HL-60 (cell line): Measurements from ENCODE around the gene SOX10.

Source experiments
- DNase-seq, 2 experiments: peaks; one replicate each; pipeline ENCODE4 v3.0.0-alpha.2; 2010 to 2020; ENCODE audit warnings: low read depth in 1 of 2, low spot score in 1 of 2
- H3K27ac ChIP-seq: fragments of 250-450 bp; sonication (Bioruptor Pico); replicated peaks from 2 replicates; pipeline ENCODE4 v1.5.1; 2020; ENCODE audit warnings: mild to moderate bottlenecking, moderate library complexity
- H3K27me3 ChIP-seq: fragments of 250-450 bp; sonication (Bioruptor Pico); 2 replicates; pipeline ENCODE4 v1.5.1; 2021; ENCODE audit warnings: mild to moderate bottlenecking, moderate library complexity; ENCODE audit not compliant: insufficient read depth, poor library complexity, severe bottlenecking
- H3K4me3 ChIP-seq: replicated peaks from 2 replicates; pipeline ENCODE4 v1.5.1; 2011; ENCODE audit warnings: mild to moderate bottlenecking, control low read depth, low read length; ENCODE audit not compliant: insufficient read depth
- CTCF ChIP-seq: IDR thresholded peaks from one replicate; pipeline ENCODE4 v1.5.1; 2011; ENCODE audit warnings: low read length, control low read depth, inconsistent platforms; ENCODE audit not compliant: insufficient read depth
- GABPA ChIP-seq: IDR thresholded peaks from 2 replicates; pipeline ENCODE4 v1.6.1; 2012; ENCODE audit warnings: low read depth
- POLR2AphosphoS5 ChIP-seq: IDR thresholded peaks from 2 replicates; pipeline ENCODE4 v1.6.1; 2012; ENCODE audit warnings: low read depth
- REST ChIP-seq: IDR thresholded peaks from 2 replicates; pipeline ENCODE4 v1.6.1; 2012; ENCODE audit warnings: low read depth; ENCODE audit not compliant: insufficient replicate concordance
- SPI1 ChIP-seq: IDR thresholded peaks from 2 replicates; pipeline ENCODE4 v1.6.1; 2012; ENCODE audit warnings: low read depth, mild to moderate bottlenecking, borderline replicate concordance

Gene SOX10

DNA sequence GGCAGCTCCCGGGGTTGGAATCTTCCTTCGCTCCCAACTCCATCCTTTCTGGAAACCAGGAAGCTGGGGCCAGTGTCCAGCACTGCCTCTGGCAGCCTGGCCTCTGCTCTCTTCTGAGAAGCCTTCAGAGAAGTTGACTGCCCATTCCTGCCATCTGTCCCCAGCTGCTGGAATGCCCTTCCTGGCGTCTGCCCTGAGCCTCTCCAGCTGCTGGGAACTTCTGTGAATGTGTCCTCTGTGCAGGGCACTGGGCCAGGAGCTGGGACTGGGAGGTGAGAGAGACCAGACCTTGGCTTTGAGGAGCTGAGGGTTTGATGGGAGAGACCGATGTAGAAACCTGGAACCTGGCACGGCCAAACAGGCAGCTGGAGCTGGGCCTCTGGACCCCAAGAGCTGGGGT, 5.9 kb upstream of the SOX10 start:
- Histone ChIP-seq H3K27ac (no peak overlapping the region), H3K27me3 (no peaks in the 10 kb centered on the region), H3K4me3 (no peak overlapping the region)
- DNase-seq, result no peak
- TF ChIP-seq CTCF (no peak), GABPA (no peak), POLR2AphosphoS5 (no peak), REST (no peak), SPI1 (no peak)

- no peak overlapping the region for H3K27ac ChIP-seq
- no peak for DNase-seq
- H3K27me3 ChIP-seq, result no peaks in the 10 kb centered on the region
- no peak overlapping the region for H3K4me3 ChIP-seq
- TF ChIP-seq CTCF (no peak), POLR2AphosphoS5 (no peak), REST (no peak), GABPA (no peak), SPI1 (no peak)
Observed at GRCh38 chr22:37989146-37990045, 5.0 kb upstream of the SOX10 start.

GRCh38 chr22:37986371-37986770, 2.0 kb upstream of the SOX10 start:
- no peaks in the 10 kb centered on the region for H3K27me3 ChIP-seq
- no peak overlapping the region for H3K4me3 ChIP-seq
- TF ChIP-seq REST (no peak), POLR2AphosphoS5 (no peak), CTCF (no peak), GABPA (no peak), SPI1 (no peak)
- no peak overlapping the region for H3K27ac ChIP-seq
- no peak for DNase-seq
